Left lung (tissue), 10 donors: ENCODE data around the gene CDO1. TPM values are rescaled to one million over a fixed set of nuclear protein-coding genes. Genes with fewer than 3 reads are reported as not detected.

ENCODE experiments used
- ATAC-seq: fragments of 200-7000 bp; cut with Tn5 transposase; one replicate; pipeline ENCODE4 v1.9.1; 2020; ENCODE audit warnings: moderate library complexity
- DNase-seq, 4 donors: peaks; one replicate each; pipeline ENCODE4 v3.0.0-alpha.2; 2013 to 2020
- H3K27ac ChIP-seq, 2 donors: fragments of 200-600 bp; sonication (generic) in 1 of 2; one replicate each; pipeline versions ENCODE4 v1.5.0 to v1.8.0; 2020 to 2021
- H3K27me3 ChIP-seq, 2 donors: fragments of 200-600 bp; sonication (generic) in 1 of 2; one replicate each; pipeline versions ENCODE4 v1.5.0 to v1.8.0; 2020 to 2021
- H3K36me3 ChIP-seq, 2 donors: fragments of 200-600 bp; sonication (generic) in 1 of 2; one replicate each; pipeline versions ENCODE4 v1.5.0 to v1.8.0; 2020 to 2021
- H3K4me1 ChIP-seq, 2 donors: fragments of 200-600 bp; one replicate each; pipeline ENCODE4 v1.8.0; 2021
- H3K4me3 ChIP-seq, 2 donors: fragments of 200-600 bp; sonication (generic) in 1 of 2; one replicate each; pipeline versions ENCODE4 v1.5.0 to v1.8.0; 2020 to 2021; ENCODE audit warnings: mild to moderate bottlenecking in 1 of 2
- H3K9me3 ChIP-seq, 2 donors: fragments of 200-600 bp; sonication (generic) in 1 of 2; one replicate each; pipeline versions ENCODE4 v1.5.0 to v1.8.0; 2020 to 2021
- intact Hi-C, 2 donors: fragments of 100-400 bp; cut with DNase I; formaldehyde crosslinking; loops; one replicate each; pipeline versions ENCODE4 v1.11.2 to v1.14.2; 2022
- polyA plus RNA-seq, 6 donors: library from polyadenylated mRNA; unstranded; fragments of 120-200 nt; gene quantifications; one replicate each; pipeline ENCODE4 v1.2.1, GENCODE V29; 2013; ENCODE audit not compliant: insufficient read length in 6 of 6
- total RNA-seq, 2 donors: library from RNA; stranded (reverse); fragmentation: NEBNext Ultra II Directional; extraction: Animal tissue kit (Norgen Biotek cat#: 25700); gene quantifications; one replicate each; pipeline ENCODE4 v1.2.1, GENCODE V29; 2021
- TF ChIP-seq, protein P1 (sequence below), 2 donors: fragments of 200-600 bp; sonication (generic) in 1 of 2; IDR thresholded peaks; one replicate each; pipeline versions ENCODE4 v1.5.0 to v1.8.0; 2021; ENCODE audit warnings: antibody characterized with exemption in 2 of 2
- donor health status: DM: no; HTN: yes; CAD: no.
- donor health status: DM: no; HTN: no; CAD: no.

Gene CDO1
- total and polyA plus RNA-seq, 8 donors: 4.9 to 80.3 (median 59.7) TPM

- Histone ChIP-seq H3K9me3 (no peaks in the 10 kb centered on the region), H3K36me3 (no peaks in the 10 kb centered on the region), H3K4me3 (no peak overlapping the region), H3K27me3 (no peaks in the 10 kb centered on the region), H3K27ac (no peak overlapping the region), H3K4me1 (peaks cover 17 to 44% of the 10 kb centered on the region in 2 donors)
- DNase-seq (peak in 1 of 4 donors; percentile 24), ATAC-seq (no peak)
- TF ChIP-seq, protein P1, sequence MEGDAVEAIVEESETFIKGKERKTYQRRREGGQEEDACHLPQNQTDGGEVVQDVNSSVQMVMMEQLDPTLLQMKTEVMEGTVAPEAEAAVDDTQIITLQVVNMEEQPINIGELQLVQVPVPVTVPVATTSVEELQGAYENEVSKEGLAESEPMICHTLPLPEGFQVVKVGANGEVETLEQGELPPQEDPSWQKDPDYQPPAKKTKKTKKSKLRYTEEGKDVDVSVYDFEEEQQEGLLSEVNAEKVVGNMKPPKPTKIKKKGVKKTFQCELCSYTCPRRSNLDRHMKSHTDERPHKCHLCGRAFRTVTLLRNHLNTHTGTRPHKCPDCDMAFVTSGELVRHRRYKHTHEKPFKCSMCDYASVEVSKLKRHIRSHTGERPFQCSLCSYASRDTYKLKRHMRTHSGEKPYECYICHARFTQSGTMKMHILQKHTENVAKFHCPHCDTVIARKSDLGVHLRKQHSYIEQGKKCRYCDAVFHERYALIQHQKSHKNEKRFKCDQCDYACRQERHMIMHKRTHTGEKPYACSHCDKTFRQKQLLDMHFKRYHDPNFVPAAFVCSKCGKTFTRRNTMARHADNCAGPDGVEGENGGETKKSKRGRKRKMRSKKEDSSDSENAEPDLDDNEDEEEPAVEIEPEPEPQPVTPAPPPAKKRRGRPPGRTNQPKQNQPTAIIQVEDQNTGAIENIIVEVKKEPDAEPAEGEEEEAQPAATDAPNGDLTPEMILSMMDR (IDR thresholded peaks at IDR 0.05): no peak
- intact Hi-C loops: no loop called here
Measured at GRCh38 chr5:115847290-115847689, 30.8 kb upstream of the CDO1 start.

GRCh38 chr5:115844321-115844817, 27.9 kb upstream of the CDO1 start:
- Histone ChIP-seq H3K36me3 (no peaks in the 10 kb centered on the region), H3K4me1 (peaks cover 29 to 44% of the 10 kb centered on the region in 2 donors), H3K27ac (no peak overlapping the region), H3K27me3 (no peaks in the 10 kb centered on the region), H3K4me3 (peak overlapping the region in 1 of 2 donors; percentile 96), H3K9me3 (no peaks in the 10 kb centered on the region)
- DNase-seq (no peak), ATAC-seq (no peak)
- TF ChIP-seq, protein P1 (IDR thresholded peaks at IDR 0.05): no peak
- intact Hi-C loops: no loop called here

DNA sequence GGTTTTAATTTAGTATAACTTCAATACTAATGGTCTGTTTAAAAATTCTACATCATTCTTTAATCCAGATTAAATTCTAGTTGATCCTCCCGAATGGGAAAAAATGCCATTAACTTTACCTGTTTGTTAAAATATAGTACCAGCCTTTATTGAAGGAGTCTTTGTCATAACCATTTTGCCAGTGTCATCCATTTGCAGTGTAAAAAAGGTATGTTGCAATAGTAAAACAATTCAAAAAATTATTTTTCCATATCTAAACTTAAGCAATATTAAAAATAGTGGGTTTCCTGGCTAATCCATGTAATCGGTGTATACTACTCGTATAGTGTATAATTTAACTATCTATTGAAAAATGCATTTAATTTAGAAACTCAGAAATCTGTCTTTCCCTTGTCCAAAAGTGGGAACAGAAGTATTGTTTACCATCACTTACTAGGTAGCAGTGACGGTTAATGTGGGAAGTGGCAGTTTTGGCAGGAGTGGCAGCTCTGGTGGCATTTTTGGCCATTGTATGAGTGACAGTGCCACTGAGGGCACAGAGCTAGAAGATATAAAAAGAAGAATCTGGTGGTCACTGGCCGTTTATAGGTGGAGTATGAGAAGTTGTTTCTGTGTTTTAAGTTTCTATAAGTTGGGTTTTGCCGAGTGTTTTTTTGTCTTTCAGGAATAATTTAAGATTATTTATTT, 27.1 kb upstream of the CDO1 start:
- intact Hi-C loops: no loop called here
- no peaks in the 10 kb centered on the region for H3K27me3 ChIP-seq
- H3K27ac ChIP-seq: no peak overlapping the region
- DNase-seq: no peak
- TF ChIP-seq, protein P1 (IDR thresholded peaks at IDR 0.05): no peak
- H3K4me3 ChIP-seq: peak overlapping the region in 1 of 2 donors; percentile 96
- no peak for ATAC-seq
- H3K36me3 ChIP-seq: no peaks in the 10 kb centered on the region
- H3K4me1 ChIP-seq: peaks cover 34 to 52% of the 10 kb centered on the region in 2 donors
- H3K9me3 ChIP-seq: no peaks in the 10 kb centered on the region

GRCh38 chr5:115842952-115843351, 26.5 kb upstream of the CDO1 start:
- Histone ChIP-seq H3K4me1 (peaks cover 38 to 58% of the 10 kb centered on the region in 2 donors), H3K9me3 (no peaks in the 10 kb centered on the region), H3K4me3 (peak overlapping the region; percentile 87 to 96), H3K27ac (no peak overlapping the region), H3K27me3 (no peaks in the 10 kb centered on the region), H3K36me3 (no peaks in the 10 kb centered on the region)
- DNase-seq (no peak), ATAC-seq (no peak)
- TF ChIP-seq, protein P1 (IDR thresholded peaks at IDR 0.05): no peak
- intact Hi-C loops: no loop called here

GRCh38 chr5:115842089-115842935, 25.9 kb upstream of the CDO1 start:
- peaks cover 38 to 61% of the 10 kb centered on the region in 2 donors for H3K4me1 ChIP-seq
- ATAC-seq (peak; percentile 65), DNase-seq (peak in 2 of 4 donors; percentile 83 to 84)
- peak overlapping the region; percentile 87 to 96 for H3K4me3 ChIP-seq
- intact Hi-C loops: no loop called here
- H3K9me3 ChIP-seq: no peaks in the 10 kb centered on the region
- peak overlapping the region; percentile 90 to 94 for H3K27ac ChIP-seq
- no peaks in the 10 kb centered on the region for H3K27me3 ChIP-seq
- TF ChIP-seq, protein P1 (IDR thresholded peaks at IDR 0.05): peak in 1 of 2 donors; percentile 9
- peaks cover 0 to 3% of the 10 kb centered on the region in 2 donors for H3K36me3 ChIP-seq
